ENCODE data around the gene SHC2.
A peak's percentile ranks its signal among the peaks of the same experiment; 100 is the strongest.
"Not testable (repeated sequence)": the region's sequence is repeated elsewhere in the genome, so short reads cannot be mapped to it uniquely, and the experiment has no call there.

SHC2 gene

DNA sequence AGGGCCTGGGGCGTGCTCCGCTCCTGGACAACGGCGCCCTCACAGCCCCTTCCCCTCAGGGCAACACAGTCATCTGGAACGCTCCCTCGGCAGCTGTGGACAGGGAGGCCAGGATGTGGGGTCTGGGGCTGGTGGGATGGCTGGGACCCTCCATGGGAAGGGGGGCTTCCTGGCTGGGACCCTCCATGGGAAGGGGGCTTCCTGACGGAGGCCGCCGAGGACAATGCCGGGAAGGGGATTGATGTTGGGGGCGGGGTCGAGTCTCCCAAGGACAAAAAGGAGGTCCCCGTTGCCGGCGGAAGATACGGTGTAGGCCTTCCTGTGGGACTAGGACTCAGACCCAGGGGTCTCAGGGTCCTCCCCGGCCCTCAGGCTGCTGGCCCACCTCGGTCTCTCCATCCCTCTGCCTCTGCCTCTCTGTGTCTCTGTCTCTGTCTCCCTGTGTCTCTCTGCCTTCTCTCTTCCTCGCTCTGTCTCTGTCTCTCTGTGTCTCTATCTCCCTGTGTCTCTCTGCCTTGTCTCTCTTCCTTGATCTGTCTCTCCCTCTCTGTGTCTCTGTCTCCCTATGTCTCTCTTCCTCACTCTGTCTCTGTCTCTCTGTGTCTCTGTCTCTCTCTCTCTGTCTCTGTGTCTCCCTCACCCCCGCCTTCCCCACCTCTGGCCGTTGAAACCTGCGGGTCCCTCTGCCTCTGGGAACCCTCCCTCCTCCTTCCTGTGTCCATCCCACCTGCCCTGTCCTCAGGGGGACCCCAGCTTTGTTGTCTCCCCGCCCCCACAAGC is 32.7 kb upstream of the SHC2 start:
- intact Hi-C loops (cut with DNase I): no loop called here
- peak in 1 of 10 donors; percentile 60 for DNase-seq

DNA sequence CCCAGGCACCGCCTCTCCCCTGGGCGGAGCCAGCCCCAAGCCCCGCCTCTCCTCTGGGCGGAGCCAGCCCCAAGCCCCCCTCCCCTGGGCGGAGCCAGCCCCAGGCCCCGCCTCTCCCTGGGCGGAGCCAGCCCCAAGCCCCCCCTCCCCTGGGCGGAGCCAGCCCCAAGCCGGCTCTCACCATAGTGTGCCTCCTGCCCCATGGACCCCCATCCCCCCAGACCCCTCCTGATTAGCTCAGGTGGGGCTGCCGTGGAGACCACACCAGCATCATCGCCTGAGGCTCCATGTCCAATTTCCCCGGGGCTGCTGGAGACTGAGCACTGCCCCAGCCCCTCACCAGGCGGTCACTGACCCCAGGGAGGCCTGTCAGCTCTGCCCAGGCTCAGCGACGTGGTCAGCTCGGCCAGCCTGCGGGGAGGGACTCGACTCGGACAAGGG is 31.3 kb upstream of the SHC2 start:
- intact Hi-C loops (cut with DNase I): no loop called here
- DNase-seq: peak in 1 of 10 donors; percentile 64

DNA sequence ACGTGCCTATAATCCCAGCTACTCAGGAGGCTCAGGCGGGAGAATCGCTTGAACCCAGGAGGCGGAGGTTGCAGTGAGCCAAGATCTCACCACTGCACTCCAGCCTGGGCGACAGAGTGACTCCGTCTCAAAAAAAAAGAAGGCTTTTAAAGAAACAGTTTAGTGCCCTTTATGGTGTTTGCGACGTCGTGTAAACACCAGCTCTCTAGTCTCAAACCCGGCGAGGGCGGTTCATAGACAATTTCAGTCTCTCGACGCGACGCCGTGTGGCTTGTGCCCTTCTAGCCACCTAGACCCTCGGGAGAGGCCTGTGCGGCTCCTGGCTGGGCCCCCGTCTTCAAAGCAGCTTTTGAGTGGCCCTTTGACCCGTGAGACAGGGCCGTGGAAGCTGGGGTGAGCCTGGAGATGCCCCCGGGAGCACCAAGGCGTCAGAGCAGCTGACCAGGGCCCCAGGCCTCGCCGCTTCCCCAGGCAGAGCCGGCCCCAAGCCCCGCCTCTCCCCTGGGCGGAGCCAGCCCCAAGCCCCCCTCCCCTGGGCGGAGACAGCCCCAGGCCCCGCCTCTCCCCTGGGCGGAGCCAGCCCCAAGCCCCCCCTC is 30.4 kb upstream of the SHC2 start:
- peak in 1 of 10 donors; percentile 44 for DNase-seq
- intact Hi-C loops (cut with DNase I): no loop called here

DNA sequence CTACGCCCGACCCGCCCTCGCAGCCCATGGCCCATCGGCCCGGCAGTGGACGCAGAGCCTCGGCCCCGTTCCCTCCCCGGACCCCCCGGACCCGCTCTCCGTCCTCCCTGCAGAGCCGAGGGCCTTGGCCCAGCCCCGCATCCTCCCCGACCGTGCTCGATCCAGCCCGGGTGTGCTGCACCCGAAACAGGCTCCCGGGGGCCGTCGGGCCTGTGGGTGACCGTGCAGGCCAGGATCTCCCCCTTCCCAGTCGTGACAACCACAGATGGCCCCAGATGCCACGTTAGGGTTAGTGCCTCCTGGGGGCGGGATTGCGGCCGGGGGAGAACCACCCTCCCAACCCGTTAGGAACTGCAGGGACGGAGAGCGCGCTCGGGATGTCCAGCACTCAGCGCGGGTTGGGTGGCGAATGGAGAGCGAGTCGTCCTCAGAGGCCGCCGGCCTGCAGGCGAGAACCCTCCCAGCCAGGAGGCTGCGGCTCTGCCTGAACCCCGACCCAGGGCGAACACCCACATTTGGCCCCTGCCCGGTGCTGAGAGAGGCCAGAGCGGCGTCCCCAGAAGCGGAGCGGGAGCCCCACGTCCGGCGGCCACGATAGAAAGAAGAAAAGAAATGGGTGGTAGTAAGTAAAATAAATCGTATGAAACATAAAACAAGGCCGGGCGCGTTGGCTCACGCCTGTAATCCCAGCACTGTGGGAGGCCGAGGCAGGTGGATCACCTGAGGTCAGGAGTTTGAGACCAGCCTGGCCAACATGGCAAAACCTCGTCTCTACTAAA is 28.8 kb upstream of the SHC2 start:
- intact Hi-C loops (cut with DNase I): loop anchor here (1.0 to 10.0 kb wide), 2 partner anchors 18 to 145 kb away; partner anchors contain the start of genes MIER2 and TPGS1
- peak in 4 of 10 donors; percentile 34 to 90 (median 82) for DNase-seq

DNA sequence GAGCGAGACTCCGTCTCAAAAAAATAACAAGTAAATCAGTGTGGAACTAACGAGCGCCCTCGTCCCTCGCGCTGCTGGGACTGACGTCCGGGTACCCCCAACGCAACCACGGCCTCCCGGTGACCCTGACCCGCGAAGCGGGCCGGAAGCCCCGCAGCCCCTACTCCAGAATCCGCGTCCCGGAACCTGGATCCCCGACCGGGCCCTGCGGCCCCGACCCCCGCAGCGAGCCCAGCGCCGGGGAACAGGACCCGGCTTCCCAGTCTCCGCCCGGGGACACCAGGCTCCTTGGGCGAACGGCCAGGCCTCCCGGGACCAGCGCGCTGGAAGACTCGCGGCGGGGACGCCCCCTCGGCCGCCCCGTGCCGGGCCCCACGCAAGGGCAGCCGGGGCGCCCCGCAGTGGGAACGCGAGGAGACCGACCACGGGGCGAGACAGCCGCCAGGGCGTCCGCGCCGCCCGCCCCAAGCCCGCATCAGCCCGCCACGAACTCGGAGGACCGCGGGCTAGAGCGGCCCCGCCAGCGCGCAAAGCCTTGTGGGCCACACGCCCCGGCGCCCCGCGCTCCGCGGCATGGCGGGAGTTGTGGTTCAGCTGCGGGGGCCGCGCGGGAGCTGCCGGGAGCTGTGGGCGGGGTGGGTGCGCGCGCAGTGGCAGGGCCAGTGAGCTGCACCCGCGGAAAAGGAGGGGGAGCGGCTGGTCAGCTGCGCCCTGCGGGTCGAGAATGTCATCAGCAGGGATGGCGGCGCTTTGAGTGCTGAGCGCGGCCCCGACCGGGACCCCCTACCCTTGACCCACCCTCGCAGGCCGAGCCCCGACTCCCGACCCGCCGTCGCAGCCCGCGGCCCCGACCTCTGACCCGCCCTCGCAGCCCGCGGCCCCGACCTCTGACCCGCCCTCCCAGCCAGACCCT is 27.9 kb upstream of the SHC2 start:
- peak; percentile 93 to 99 (median 94) for DNase-seq
- intact Hi-C loops (cut with DNase I): loop anchor here (1.0 to 10.0 kb wide), 2 partner anchors 19 to 144 kb away; partner anchors contain the start of genes MIER2 and TPGS1

DNA sequence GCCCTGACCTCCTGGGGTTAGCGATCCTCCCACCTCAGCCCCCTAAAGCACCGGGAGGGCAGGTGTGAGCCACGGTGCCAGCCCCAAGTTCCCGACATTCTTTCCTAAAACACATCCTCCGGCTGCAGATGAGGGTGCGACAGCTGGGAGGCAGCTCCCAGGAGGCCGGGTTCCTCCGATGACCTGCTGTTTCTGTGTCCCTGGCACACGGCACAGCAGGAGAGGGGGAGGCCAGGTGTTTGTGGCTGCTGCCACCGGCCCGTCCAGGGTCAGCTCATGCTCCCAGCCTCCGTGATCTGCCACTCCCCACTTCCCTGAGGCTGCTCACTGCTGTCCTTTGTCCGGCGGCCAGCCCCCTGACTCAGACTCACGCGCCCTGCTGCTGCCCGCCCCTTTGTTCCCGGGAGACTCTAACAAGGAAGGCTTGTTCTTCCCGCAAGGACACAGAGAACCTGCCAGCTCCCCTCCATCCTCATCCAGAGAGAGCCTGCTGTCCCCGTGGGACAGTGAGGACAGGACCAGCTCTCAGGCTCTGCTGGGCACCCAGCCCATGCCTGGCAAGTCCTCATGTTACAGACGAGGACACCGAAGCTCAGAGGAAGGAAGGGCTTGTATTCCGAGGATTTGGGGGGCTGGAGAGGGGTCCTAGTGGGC is 24.9 kb upstream of the SHC2 start:
- peak; percentile 53 to 98 (median 89) for DNase-seq
- intact Hi-C loops (cut with DNase I): loop anchor here (10.0 kb wide), 1 partner anchor 141 kb away; the partner anchor contains the start of gene MIER2

DNA sequence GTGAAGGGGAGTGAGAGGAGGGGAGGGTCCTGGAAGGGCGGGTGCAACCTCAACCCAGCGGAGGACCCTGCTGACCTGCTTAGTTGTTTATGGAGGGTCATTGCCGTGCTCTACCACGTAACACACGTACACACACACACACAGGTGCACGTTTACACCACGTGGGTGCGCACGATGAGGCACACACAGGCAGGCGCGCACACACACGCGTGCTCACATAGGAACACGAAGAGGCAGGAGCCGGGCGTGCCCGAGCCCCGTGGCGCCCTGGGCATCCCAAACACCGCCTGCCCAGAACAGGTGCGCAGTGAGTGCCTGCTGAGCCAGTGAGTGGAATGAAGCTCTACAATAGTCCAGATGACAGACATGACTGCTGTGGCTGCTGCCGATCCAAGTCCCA is 24.2 kb upstream of the SHC2 start:
- DNase-seq: peak in 2 of 10 donors; percentile 59 to 66
- intact Hi-C loops (cut with DNase I): loop anchor here (10.0 kb wide), 1 partner anchor 140 kb away; the partner anchor contains the start of gene MIER2

DNA sequence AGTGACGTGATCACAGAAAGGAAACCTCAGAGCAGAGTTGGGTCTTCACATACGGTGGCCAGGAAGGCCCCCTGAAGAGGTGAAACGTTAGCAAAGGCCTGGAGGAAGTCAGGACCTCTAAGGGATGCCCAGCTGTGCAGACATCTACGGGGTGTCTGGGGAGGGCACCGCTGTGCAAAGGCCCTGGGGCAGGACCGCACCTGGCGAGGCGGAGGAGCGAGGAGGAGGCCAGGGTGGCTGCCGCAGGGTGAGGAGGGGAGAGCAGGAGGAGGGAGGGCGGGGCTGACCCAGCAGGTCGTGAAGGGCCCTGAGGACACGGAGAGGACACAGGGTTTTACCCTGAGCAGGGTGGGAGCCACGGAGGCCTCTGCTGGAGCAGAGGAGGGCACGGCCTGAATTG is 23.7 kb upstream of the SHC2 start:
- DNase-seq: peak in 2 of 10 donors; percentile 63 to 77
- intact Hi-C loops (cut with DNase I): loop anchor here (10.0 kb wide), 1 partner anchor 140 kb away; the partner anchor contains the start of gene MIER2

DNA sequence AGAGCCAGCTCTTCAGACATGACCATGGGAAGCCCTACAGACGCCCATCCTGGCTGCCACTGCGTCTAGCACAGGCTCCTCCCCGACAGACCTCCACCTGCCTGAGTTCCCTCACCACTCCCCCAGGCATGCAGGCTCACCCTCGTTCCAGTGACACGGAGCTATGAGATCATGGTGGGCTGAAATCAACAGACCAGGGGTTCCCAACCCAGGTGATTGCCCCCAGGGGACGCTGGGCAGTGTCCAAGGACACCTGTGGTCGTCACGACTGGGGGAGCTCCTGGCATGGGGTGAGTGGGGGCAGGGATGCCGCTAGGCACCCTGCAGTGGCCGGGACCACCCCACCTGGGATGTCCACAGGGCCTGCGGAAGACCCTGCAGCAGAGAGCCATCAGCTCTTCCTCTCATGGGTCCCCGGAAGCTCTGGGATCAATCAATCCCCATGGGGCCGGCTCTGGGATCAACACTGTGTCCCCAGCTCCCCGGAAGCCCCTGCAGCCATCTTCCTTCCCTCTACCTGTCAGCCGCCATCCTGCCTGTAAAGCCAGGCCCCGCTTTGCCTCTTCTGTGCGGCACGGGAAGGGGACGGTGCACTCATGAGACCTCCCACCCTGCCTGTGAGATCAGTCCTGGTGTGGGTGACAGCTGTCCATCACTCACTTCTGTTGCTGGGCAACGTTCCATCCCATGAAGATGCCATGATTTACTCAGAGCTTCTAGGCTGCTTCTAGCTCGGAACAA is 22.7 kb upstream of the SHC2 start:
- DNase-seq: peak in 2 of 10 donors; percentile 45 to 59

DNA sequence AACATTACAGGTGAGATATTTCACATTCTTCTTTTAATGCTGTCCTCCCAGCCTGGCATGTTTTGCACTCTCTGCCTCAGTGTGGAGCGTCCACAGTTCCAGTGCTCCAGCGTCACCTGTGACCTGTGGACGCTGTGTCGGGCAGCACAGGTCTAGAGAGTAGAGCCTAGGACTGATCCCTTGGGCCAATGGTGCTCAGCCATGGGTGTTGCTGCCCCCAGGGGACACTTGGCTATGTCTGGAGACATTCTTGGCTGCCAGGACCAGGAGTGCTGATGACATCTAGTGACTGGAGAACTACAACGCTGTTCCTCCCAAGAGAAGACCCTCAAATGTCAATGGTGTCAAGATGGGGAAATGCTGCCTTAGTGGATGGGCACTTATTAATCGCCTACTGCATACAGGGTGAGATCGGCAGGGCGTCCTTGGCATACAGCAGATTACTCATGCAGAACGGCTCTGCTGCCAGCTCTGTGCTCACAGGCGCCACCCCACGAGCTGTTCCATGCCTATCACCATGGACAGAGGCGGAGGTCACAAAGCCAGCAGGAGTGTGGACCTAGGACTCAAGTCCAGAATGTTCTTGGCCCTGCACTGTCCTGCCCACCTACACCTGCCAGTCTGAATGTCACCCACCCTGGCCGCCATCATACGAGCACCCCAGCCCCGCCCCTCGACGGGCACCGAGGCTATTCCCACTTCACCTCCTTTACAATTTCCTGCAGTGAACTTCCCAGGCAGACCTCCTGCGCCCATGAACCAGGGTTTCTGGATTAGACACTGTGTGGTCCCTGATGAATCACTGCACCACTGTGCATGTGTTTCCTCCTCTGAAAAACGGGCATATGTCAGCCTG is 21.6 kb upstream of the SHC2 start:
- peak in 2 of 10 donors; percentile 55 to 59 for DNase-seq

More for the DNA sequence above, 22.7 kb upstream of the SHC2 start:
- intact Hi-C loops (cut with DNase I): loop anchor here (10.0 kb wide), 1 partner anchor 139 kb away; the partner anchor contains the start of gene MIER2

DNA sequence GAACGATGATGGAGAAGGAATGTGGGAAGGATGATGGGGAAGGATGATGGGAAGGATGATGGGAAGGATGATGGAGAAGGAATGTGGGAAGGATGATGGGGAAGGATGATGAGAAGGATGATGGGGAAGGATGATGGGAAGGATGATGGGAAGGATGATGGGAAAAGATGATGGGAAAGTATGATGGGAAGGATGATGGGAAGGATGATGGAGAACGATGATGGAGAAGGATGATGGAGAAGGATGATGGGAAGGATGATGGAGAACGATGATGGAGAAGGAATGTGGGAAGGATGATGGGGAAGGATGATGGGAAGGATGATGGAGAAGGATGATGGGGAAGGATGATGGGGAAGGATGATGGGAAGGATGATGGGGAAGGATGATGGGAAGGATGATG is 20.3 kb upstream of the SHC2 start:
- not testable (repeated sequence) for DNase-seq
- intact Hi-C loops (cut with DNase I): loop anchor here (10.0 kb wide), 1 partner anchor 136 kb away; the partner anchor contains the start of gene MIER2

More for the DNA sequence above, 21.6 kb upstream of the SHC2 start:
- intact Hi-C loops (cut with DNase I): loop anchor here (10.0 kb wide), 1 partner anchor 138 kb away; the partner anchor contains the start of gene MIER2

DNA sequence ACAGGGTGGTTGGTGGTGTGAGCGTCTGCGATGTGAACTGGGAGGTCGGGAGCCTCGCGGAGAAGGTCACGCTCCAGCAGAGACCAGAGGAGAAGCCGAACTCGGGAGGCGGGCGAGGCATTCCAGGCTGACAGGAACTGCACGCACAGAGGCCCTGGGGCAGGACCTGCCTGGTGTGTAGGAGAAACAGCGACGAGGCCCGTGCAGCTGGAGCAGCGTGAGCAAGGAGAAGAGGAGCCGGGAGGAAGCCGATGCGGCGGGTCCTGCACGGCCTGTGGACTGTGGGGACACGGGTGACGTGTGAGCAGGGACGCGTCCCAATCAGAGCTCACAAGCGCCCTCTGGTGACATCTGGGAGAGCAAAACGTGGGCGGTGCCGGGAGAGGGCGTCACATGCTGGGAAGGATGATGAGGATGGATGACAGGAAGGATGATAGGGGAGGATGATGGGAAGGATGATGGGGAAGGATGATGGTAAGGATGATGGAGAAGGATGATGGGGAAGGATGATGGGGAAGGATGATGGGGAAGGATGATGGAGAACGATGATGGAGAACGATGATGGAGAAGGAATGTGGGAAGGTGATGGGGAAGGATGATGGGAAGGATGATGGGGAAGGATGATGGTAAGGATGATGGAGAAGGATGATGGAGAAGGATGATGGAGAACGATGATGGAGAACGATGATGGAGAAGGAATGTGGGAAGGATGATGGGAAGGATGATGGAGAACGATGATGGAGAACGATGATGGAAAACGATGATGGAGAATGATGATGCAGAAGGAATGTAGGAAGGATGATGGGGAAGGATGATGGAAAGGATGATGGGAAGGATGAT is 19.4 kb upstream of the SHC2 start:
- DNase-seq: peak in 8 of 10 donors; percentile 69 to 95 (median 80)
- intact Hi-C loops (cut with DNase I): loop anchor here (10.0 kb wide), 1 partner anchor 135 kb away; the partner anchor contains the start of gene MIER2

DNA sequence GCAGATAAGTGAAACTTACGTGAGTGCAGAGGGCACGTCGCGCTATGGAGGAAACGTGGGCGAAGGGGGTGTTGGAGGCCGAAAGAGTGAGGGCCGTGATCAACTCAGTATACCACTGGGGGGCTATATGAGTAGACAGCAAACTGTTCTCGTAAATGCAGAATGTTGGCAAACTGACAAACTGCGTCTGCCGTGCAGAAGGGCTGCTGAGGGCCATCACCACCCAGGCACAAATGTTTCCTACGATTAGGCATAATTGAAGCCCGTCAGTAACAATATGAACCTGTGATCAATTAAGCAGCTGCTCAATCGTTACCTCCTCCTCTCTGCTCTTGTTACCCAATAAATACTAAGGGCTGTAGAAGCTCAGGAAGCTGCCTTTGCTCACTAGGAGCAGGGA is 18.1 kb upstream of the SHC2 start:
- intact Hi-C loops (cut with DNase I): no loop called here
- DNase-seq: peak in 2 of 10 donors; percentile 47 to 53

DNA sequence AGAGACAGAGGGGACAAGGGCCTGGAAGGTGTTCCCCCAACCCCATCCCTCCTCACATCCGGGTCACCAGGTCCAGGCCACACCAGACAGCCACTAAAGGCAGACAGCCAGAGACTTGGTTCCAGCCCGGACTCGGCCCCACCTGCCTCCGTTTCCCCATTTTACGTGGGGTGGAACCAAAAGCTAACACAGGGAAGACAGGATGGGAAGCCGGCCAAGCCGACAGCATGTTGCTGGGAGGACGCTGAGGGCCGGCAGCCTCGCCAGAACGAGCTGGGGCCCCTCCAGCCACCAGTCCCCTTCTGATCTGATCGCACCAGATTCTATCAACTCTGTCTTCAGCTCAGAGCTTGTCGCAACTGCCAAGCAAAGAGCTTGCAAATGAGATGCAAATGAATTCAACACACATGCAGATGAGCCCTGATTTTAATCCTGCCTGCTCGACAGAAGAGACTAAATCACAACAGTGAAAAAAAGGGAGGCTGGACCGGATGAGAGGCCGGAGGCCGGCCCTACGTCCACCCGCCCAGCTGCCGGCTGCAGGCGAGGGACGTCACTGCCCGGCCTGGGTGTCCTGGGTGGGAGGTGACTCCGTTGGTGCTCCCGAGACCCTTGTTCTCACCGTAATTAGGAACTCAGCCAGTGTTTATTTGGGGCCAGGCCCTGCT is 17.5 kb upstream of the SHC2 start:
- intact Hi-C loops (cut with DNase I): no loop called here
- DNase-seq: peak in 2 of 10 donors; percentile 71 to 83

DNA sequence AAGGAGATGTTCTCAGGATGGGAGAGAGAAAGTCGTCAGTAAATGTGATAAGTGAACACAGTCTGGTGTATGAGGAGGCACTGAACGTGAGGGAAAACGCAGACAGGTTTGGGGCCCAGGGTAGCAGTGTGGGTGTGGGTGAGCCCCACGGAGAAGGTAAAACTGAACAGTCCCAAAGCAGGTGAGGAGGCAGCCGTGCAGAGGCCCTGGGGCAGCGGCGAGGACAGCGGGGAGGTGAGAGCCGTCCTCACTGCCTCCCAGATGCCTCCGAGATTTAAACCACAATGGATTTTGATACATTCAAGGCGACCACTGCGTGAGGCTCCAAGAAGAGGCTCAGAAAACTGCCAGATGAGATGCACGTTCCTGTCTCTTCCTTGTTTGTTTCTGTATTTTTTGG is 14.5 kb upstream of the SHC2 start:
- peak in 1 of 10 donors; percentile 58 for DNase-seq
- intact Hi-C loops (cut with DNase I): no loop called here

All from posterior cingulate gyrus (tissue), 11 donors.